Left renal cortex interstitium (tissue), 4 donors: ENCODE measurements around the gene PLA2R1. TPM values are rescaled to one million over a fixed set of nuclear protein-coding genes. Genes with fewer than 3 reads are reported as not detected.

Experiments
- DNase-seq, 4 donors: peaks; one replicate each; pipeline ENCODE4 v3.0.0-alpha.2; 2013; ENCODE audit warnings: low read depth in 4 of 4, low spot score in 2 of 4, missing footprints in 1 of 4
- polyA plus RNA-seq, 4 donors: library from polyadenylated mRNA; unstranded; fragments of 120-200 nt; gene quantifications; one replicate each; pipeline ENCODE4 v1.2.1, GENCODE V29; 2013; ENCODE audit not compliant: insufficient read length in 4 of 4

PLA2R1 gene
- polyA plus RNA-seq, 4 donors: 72.6 to 126 (median 89.2) TPM

- DNase-seq: no peak
Measured at GRCh38 chr2:159939946-159940345, 122.5 kb downstream of the PLA2R1 start.

DNA sequence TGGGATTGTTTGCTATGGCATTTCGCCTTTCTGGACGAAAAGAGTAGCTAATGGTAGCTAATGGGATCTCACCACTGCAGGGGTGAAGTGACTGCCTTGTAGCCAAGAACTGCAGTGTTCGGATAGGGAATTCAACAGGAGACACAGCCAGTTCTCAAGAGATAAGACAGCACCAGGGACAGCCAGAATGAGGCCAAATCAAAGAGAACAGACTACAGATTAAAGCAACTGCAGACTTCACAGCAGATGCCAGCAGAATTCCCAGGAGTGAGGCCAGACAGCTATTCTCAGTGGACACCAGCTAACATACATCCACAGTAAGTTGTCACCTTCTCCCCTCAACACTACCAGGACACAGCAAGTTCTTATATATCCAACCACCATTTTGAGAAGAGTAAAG is 124.0 kb downstream of the PLA2R1 start:
- DNase-seq: no peak

DNA sequence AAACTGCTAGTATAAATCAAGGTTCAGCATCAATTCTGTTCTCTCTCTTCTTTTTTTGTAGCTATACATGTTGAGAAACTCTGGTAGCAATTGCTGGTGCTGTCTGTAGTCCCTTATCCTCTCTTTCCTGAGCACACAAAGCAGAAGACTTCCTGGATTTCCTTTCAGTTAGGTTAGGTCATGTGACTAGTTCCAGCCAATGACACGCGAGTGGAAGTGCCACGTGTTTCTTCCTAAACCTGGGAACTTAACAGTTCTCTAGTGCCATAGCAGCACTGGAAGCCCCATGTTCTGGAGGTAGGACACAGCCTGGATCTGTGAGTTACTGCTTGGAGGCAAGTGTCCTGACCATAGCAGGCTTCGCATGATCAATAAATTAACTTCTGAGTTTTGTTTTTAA is 125.9 kb downstream of the PLA2R1 start:
- no peak for DNase-seq

DNA sequence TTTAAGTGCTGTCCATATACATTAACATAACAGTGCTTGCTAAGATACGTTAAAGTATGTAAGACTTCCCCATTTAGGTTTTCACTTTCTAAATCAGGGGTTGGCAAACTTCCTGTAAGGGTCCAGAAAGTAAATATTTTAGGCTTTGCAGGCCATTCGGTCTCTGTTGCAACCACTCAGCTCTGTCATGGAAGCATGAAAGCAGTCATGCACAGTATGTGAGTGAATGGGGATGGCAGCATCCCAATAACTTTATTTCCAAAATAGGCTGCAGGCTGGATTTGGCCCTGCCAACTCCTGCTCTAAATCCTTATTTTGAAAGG is 128.7 kb downstream of the PLA2R1 start:
- DNase-seq: no peak

GRCh38 chr2:159933040-159933726 is 129.2 kb downstream of the PLA2R1 start:
- DNase-seq: no peak

- no peak for DNase-seq
Measured at GRCh38 chr2:159926695-159927094, 135.7 kb downstream of the PLA2R1 start.

GRCh38 chr2:159925975-159926374 is 136.4 kb downstream of the PLA2R1 start:
- DNase-seq: no peak

- DNase-seq: no peak
Measured at GRCh38 chr2:159922563-159922962, 139.9 kb downstream of the PLA2R1 start.

GRCh38 chr2:159921752-159922404 is 140.5 kb downstream of the PLA2R1 start:
- no peak for DNase-seq

DNA sequence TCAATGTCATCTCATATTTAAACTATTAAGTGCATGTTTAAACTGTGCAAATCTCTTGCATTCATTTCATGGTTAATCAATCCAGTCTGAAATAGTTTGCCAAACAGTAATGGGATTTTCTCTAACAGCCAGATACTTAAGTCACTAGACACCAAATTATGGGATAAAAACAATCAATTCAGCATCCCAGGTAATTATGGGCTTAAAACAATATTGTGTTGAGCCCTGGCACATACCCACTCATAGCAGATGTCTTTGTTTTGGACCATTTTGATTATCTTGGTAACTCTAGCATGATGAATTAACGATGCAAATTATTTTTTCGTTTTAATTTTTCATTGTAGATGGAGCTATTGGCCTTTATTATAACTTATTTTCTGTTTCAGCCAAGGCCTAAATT is 145.9 kb downstream of the PLA2R1 start:
- no peak for DNase-seq

GRCh38 chr2:159913900-159914299 is 148.5 kb downstream of the PLA2R1 start:
- DNase-seq: no peak

DNA sequence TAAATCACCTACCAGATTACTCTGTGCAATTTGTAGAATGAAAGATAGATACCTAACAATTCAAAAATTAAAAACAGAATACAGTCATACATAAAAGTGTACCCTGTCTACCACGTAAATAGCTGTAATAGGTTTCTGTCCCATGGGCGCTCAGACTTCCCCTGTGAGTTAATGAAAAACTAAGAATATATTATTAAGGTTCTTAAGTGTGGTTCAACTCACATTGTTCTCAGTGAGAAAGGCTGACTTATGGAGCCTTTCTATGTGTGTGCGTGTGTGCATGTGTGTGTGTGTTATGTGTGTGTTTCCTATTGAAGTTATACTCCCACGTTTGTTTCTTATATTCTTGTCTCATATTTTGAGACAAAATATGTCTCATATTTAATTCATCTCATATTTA is 149.8 kb downstream of the PLA2R1 start:
- no peak for DNase-seq

DNA sequence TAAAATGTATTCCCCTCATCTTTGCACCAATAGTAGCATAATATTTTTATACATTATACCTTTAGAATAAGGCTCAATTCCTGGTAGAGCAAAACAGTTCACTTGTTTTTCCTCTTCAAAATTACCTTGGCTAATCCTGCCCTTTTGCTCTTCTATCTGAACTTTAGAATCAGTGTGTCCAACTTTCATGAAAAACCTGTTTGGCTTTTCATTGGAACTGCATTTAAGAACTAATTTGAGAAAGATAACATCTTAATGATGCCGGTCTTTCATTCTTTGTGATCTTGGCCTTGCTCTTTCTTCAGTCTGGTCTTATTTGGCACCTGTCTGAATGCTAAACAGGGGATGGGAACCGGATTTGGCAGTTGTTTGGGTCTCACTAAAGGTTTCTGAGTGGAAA is 151.5 kb downstream of the PLA2R1 start:
- DNase-seq: no peak

- DNase-seq: no peak
Measured at GRCh38 chr2:159908623-159909022, 153.8 kb downstream of the PLA2R1 start.

DNA sequence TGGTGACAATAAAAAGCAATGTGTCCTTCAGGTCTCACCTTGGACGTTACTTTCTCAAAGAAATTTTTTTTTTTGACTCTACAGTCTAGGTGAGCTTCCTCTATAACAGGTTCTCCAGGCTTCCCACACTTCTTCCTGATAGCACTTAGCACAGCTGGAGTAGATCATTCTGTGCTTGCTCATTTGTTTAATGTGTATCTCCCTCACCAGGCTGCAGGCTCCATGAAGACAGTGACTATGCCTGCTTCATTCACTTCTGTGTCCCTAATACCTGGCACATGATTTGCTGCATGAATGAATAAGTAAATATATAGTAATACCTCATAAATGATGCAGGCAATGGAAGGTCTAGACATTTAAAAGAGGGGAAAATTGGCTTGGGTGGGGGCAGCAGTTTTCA is 154.5 kb downstream of the PLA2R1 start:
- no peak for DNase-seq

GRCh38 chr2:159905926-159906714 is 156.3 kb downstream of the PLA2R1 start:
- no peak for DNase-seq

DNA sequence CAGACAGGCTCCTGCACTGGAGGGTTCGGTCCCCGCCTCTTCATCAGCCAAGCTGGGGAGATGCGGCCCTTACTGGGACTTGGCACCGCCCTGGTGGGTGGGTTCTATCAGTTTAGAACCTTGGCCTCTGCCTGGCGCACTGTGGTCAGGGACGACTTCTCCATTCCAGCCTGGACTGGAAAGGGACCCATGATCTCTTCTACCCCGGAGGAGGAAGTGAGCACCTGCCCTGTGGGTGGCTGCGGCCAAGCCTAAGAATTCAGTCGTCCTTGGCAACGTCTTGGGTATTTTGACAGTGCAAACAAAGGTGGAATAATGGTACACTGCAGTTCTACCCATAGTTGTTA is 157.5 kb downstream of the PLA2R1 start:
- no peak for DNase-seq

- no peak for DNase-seq
Measured at GRCh38 chr2:159904127-159904958, 158.1 kb downstream of the PLA2R1 start, which contains the start of gene LY75. Gene LY75 (minus strand): TSS chr2:159904756.

GRCh38 chr2:159903443-159904126 is 158.8 kb downstream of the PLA2R1 start:
- no peak for DNase-seq

DNA sequence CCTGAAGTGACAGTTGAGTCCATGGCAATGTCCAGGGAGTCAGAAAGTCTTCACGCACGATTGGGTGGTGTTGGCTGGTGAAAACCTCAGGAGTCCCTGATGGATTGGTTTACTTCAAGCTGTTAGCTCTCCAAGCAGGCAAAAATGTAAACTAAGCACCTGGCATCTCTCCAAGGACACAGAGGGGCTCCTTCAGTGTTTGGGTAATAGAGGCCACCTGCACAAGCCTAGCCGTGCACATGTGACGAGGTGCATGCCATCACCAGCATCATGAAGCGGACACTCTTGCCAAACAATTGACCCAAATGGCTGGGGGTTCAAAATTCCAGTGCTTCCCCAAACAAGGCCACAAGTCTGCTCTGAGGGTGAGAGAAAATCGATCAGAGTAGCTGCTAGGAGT is 159.7 kb downstream of the PLA2R1 start:
- no peak for DNase-seq
